Vagina (tissue), 2 donors: ENCODE measurements around the gene BAZ2B. TPM values are rescaled to one million over a fixed set of nuclear protein-coding genes. Genes with fewer than 3 reads are reported as not detected.

ENCODE experiments used
- DNase-seq, 2 donors: peaks; one replicate each; pipeline ENCODE4 v3.0.0-alpha.2; 2017; ENCODE audit errors: extremely low spot score in 2 of 2
- H3K27ac ChIP-seq: fragments of 200-600 bp; sonication (generic); one replicate; pipeline ENCODE4 v1.5.1; 2019
- H3K27me3 ChIP-seq: fragments of 200-600 bp; sonication (generic); one replicate; pipeline ENCODE4 v1.5.1; 2019
- H3K36me3 ChIP-seq, 2 donors: fragments of 200-600 bp; sonication (generic); one replicate each; pipeline ENCODE4 v1.5.1; 2017 to 2019
- H3K4me1 ChIP-seq: fragments of 200-600 bp; sonication (generic); one replicate; pipeline ENCODE4 v1.5.1; 2019
- H3K4me3 ChIP-seq, 2 donors: fragments of 200-600 bp; sonication (generic); 1 replicate in 1 of 2; 2 replicates in 1 of 2; pipeline ENCODE4 v1.5.1; 2016 to 2019
- H3K9me3 ChIP-seq: fragments of 200-600 bp; sonication (generic); one replicate; pipeline ENCODE4 v1.5.1; 2019
- CTCF ChIP-seq, 3 experiments: fragments of 450-650 bp in 2 of 3; fragments of 200-600 bp in 1 of 3; sonication (generic) in 1 of 3; IDR thresholded peaks; one replicate each; pipeline ENCODE4 v1.5.1; 2017 to 2019; ENCODE audit warnings: antibody characterized with exemption in 3 of 3, mild to moderate bottlenecking in 2 of 3, moderate library complexity in 2 of 3
- POLR2A ChIP-seq, 2 donors: fragments of 450-650 bp; IDR thresholded peaks; one replicate each; pipeline ENCODE4 v1.6.1; 2017; ENCODE audit warnings: antibody characterized with exemption in 2 of 2, mild to moderate bottlenecking in 2 of 2, moderate library complexity in 2 of 2
- POLR2AphosphoS5 ChIP-seq, 2 donors: sonication (generic); formaldehyde crosslinking; IDR thresholded peaks; one replicate each; pipeline ENCODE4 v1.9.0; 2017; ENCODE audit warnings: antibody characterized with exemption in 2 of 2, mild to moderate bottlenecking in 2 of 2, low read depth in 1 of 2; ENCODE audit not compliant: insufficient read depth in 1 of 2
- intact Hi-C: fragments of 100-400 bp; cut with DNase I; formaldehyde crosslinking; loops from one replicate; pipeline ENCODE4 v1.15.1; 2023
- total RNA-seq: library from RNA; depleted of rRNA; stranded (reverse); fragments of >200 nt; gene quantifications from one replicate; pipeline ENCODE4 v1.2.3, GENCODE V29; 2016

The BAZ2B gene
- total RNA-seq, 1 donor from 2014 or later, result 90.6 TPM

- DNase-seq, result no peak
- TF ChIP-seq CTCF (IDR thresholded peaks at IDR 0.05), result no peak
- no peak for TF ChIP-seq POLR2AphosphoS5 (IDR thresholded peaks at IDR 0.05; ENCODE audit: insufficient read depth in 1 of 2, low read depth in 1 of 2)
- TF ChIP-seq POLR2A (IDR thresholded peaks at IDR 0.05), result no peak
- intact Hi-C loops, result no loop called here
Observed at GRCh38 chr2:159460227-159460626, 156.1 kb downstream of the BAZ2B start.

GRCh38 chr2:159459279-159459678, 157.1 kb downstream of the BAZ2B start:
- no peaks in the 10 kb centered on the region for H3K9me3 ChIP-seq
- H3K36me3 ChIP-seq, result no peaks in the 10 kb centered on the region
- no peak overlapping the region for H3K4me3 ChIP-seq
- no peak for TF ChIP-seq CTCF (IDR thresholded peaks at IDR 0.05)
- TF ChIP-seq POLR2AphosphoS5 (IDR thresholded peaks at IDR 0.05; ENCODE audit: insufficient read depth in 1 of 2, low read depth in 1 of 2), result no peak
- no peak for TF ChIP-seq POLR2A (IDR thresholded peaks at IDR 0.05)
- no peaks in the 10 kb centered on the region for H3K27me3 ChIP-seq
- no peak for DNase-seq
- no peak overlapping the region for H3K27ac ChIP-seq
- peaks cover 19% of the 10 kb centered on the region for H3K4me1 ChIP-seq
- intact Hi-C loops, result no loop called here

More at GRCh38 chr2:159460227-159460626, 156.1 kb downstream of the BAZ2B start:
- H3K4me3 ChIP-seq, result no peak overlapping the region
- no peak overlapping the region for H3K27ac ChIP-seq
- no peaks in the 10 kb centered on the region for H3K36me3 ChIP-seq
- H3K4me1 ChIP-seq, result peaks cover 19% of the 10 kb centered on the region
- H3K9me3 ChIP-seq, result no peaks in the 10 kb centered on the region
- no peaks in the 10 kb centered on the region for H3K27me3 ChIP-seq

- intact Hi-C loops, result no loop called here
- Histone ChIP-seq H3K36me3 (no peaks in the 10 kb centered on the region), H3K27me3 (no peaks in the 10 kb centered on the region), H3K4me3 (no peak overlapping the region), H3K4me1 (peaks cover 19% of the 10 kb centered on the region), H3K27ac (no peak overlapping the region), H3K9me3 (no peaks in the 10 kb centered on the region)
- TF ChIP-seq POLR2AphosphoS5 (IDR thresholded peaks at IDR 0.05; ENCODE audit: insufficient read depth in 1 of 2, low read depth in 1 of 2), result no peak
- no peak for TF ChIP-seq CTCF (IDR thresholded peaks at IDR 0.05)
- no peak for TF ChIP-seq POLR2A (IDR thresholded peaks at IDR 0.05)
- DNase-seq, result no peak
Observed at GRCh38 chr2:159457589-159457988, 158.8 kb downstream of the BAZ2B start.

- Histone ChIP-seq H3K27me3 (no peaks in the 10 kb centered on the region), H3K36me3 (no peaks in the 10 kb centered on the region), H3K4me1 (peaks cover 15% of the 10 kb centered on the region), H3K9me3 (no peaks in the 10 kb centered on the region), H3K27ac (no peak overlapping the region), H3K4me3 (no peak overlapping the region)
- intact Hi-C loops, result no loop called here
- no peak for DNase-seq
- TF ChIP-seq CTCF (IDR thresholded peaks at IDR 0.05), result no peak
- TF ChIP-seq POLR2AphosphoS5 (IDR thresholded peaks at IDR 0.05; ENCODE audit: insufficient read depth in 1 of 2, low read depth in 1 of 2), result no peak
- no peak for TF ChIP-seq POLR2A (IDR thresholded peaks at IDR 0.05)
Observed at GRCh38 chr2:159456500-159457426, 159.6 kb downstream of the BAZ2B start.

GRCh38 chr2:159455330-159455918, 160.9 kb downstream of the BAZ2B start:
- H3K4me1 ChIP-seq, result peaks cover 12% of the 10 kb centered on the region
- intact Hi-C loops, result no loop called here
- no peaks in the 10 kb centered on the region for H3K27me3 ChIP-seq
- H3K9me3 ChIP-seq, result no peaks in the 10 kb centered on the region
- no peak overlapping the region for H3K27ac ChIP-seq
- TF ChIP-seq POLR2AphosphoS5 (IDR thresholded peaks at IDR 0.05; ENCODE audit: insufficient read depth in 1 of 2, low read depth in 1 of 2) (no peak), POLR2A (IDR thresholded peaks at IDR 0.05) (no peak), CTCF (IDR thresholded peaks at IDR 0.05) (no peak)
- no peak for DNase-seq
- H3K36me3 ChIP-seq, result no peaks in the 10 kb centered on the region
- no peak overlapping the region for H3K4me3 ChIP-seq
